ENCODE data around the gene JOSD1.
A peak's percentile ranks its signal among the peaks of the same experiment; 100 is the strongest.

JOSD1 gene

GRCh38 chr22:38700789-38701628 is at the start of gene JOSD1:
JOSD1 (minus strand) TSS chr22:38700943; CDS start chr22:38699987, 956 bp downstream.
- peak; percentile 78 for DNase-seq (ENCODE audit: insufficient read length, low spot score)
- peak; percentile 16 for FAIRE-seq

GRCh38 chr22:38750104-38750503 is 49.4 kb upstream of the JOSD1 start:
- FAIRE-seq (no peak), DNase-seq (ENCODE audit: insufficient read length, low spot score) (no peak)

- DNase-seq (ENCODE audit: insufficient read length, low spot score) (no peak), FAIRE-seq (no peak)
Observed at GRCh38 chr22:38748487-38749136, 47.9 kb upstream of the JOSD1 start.

GRCh38 chr22:38745676-38746460 is 45.1 kb upstream of the JOSD1 start:
- no peak for FAIRE-seq
- DNase-seq (ENCODE audit: insufficient read length, low spot score) = no peak

GRCh38 chr22:38744981-38745380 is 44.2 kb upstream of the JOSD1 start:
- no peak for DNase-seq (ENCODE audit: insufficient read length, low spot score)
- no peak for FAIRE-seq

GRCh38 chr22:38742176-38742942 is 41.6 kb upstream of the JOSD1 start:
- DNase-seq (ENCODE audit: insufficient read length, low spot score) (no peak), FAIRE-seq (no peak)

GRCh38 chr22:38741576-38741975 is 40.8 kb upstream of the JOSD1 start:
- DNase-seq (ENCODE audit: insufficient read length, low spot score) (no peak), FAIRE-seq (no peak)

GRCh38 chr22:38741166-38741565 is 40.4 kb upstream of the JOSD1 start:
- DNase-seq (ENCODE audit: insufficient read length, low spot score) = no peak
- FAIRE-seq = no peak

GRCh38 chr22:38740754-38741153 is 40.0 kb upstream of the JOSD1 start:
- FAIRE-seq (no peak), DNase-seq (ENCODE audit: insufficient read length, low spot score) (no peak)

GRCh38 chr22:38740116-38740723 is 39.5 kb upstream of the JOSD1 start:
- FAIRE-seq (no peak), DNase-seq (ENCODE audit: insufficient read length, low spot score) (no peak)

- FAIRE-seq = no peak
- no peak for DNase-seq (ENCODE audit: insufficient read length, low spot score)
Observed at GRCh38 chr22:38739300-38740055, 38.7 kb upstream of the JOSD1 start.

GRCh38 chr22:38738475-38739070 is 37.8 kb upstream of the JOSD1 start:
- FAIRE-seq = no peak
- DNase-seq (ENCODE audit: insufficient read length, low spot score) = no peak

- no peak for DNase-seq (ENCODE audit: insufficient read length, low spot score)
- no peak for FAIRE-seq
Observed at GRCh38 chr22:38737302-38738060, 36.7 kb upstream of the JOSD1 start.

GRCh38 chr22:38736257-38736570 is 35.5 kb upstream of the JOSD1 start:
- FAIRE-seq = no peak
- no peak for DNase-seq (ENCODE audit: insufficient read length, low spot score)

- FAIRE-seq = no peak
- no peak for DNase-seq (ENCODE audit: insufficient read length, low spot score)
Observed at GRCh38 chr22:38735465-38736256, 34.9 kb upstream of the JOSD1 start.

GRCh38 chr22:38735126-38735464 is 34.4 kb upstream of the JOSD1 start:
- no peak for FAIRE-seq
- no peak for DNase-seq (ENCODE audit: insufficient read length, low spot score)

- FAIRE-seq = no peak
Observed at GRCh38 chr22:38734421-38735100, 33.8 kb upstream of the JOSD1 start.

More at GRCh38 chr22:38734421-38735100, 33.8 kb upstream of the JOSD1 start:
- no peak for DNase-seq (ENCODE audit: insufficient read length, low spot score)

Data from HTR-8/SVneo (cell line).